ENCODE measurements around the gene AP1AR.

DNA sequence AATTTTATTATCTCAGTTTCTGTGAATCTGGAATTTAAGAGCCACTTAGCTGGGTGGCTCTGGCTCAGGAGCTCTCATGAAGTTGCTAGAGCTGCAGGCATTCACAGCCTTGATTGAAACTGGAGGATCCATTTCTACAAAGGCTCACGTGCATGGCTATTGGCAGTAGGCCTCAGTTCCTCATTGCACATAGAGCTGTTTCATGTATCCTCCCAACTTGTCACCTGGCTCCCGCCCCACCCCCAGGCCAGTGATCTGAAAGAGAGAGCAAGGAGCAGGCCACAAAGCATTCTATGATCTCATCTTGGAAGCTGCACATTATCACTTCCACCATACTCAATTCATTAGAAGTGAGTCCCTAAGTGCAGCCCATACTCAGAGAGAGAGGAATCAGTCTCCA, 18.5 kb upstream of the AP1AR start:
- TF ChIP-seq, protein P1, sequence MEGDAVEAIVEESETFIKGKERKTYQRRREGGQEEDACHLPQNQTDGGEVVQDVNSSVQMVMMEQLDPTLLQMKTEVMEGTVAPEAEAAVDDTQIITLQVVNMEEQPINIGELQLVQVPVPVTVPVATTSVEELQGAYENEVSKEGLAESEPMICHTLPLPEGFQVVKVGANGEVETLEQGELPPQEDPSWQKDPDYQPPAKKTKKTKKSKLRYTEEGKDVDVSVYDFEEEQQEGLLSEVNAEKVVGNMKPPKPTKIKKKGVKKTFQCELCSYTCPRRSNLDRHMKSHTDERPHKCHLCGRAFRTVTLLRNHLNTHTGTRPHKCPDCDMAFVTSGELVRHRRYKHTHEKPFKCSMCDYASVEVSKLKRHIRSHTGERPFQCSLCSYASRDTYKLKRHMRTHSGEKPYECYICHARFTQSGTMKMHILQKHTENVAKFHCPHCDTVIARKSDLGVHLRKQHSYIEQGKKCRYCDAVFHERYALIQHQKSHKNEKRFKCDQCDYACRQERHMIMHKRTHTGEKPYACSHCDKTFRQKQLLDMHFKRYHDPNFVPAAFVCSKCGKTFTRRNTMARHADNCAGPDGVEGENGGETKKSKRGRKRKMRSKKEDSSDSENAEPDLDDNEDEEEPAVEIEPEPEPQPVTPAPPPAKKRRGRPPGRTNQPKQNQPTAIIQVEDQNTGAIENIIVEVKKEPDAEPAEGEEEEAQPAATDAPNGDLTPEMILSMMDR (conservative IDR thresholded peaks at IDR 0.05; ENCODE audit: low read depth, low read length) = no peak
- TF ChIP-seq BHLHE40 (IDR thresholded peaks at IDR 0.05; ENCODE audit: low read depth, low read length) = no peak
- TF ChIP-seq, protein P2, sequence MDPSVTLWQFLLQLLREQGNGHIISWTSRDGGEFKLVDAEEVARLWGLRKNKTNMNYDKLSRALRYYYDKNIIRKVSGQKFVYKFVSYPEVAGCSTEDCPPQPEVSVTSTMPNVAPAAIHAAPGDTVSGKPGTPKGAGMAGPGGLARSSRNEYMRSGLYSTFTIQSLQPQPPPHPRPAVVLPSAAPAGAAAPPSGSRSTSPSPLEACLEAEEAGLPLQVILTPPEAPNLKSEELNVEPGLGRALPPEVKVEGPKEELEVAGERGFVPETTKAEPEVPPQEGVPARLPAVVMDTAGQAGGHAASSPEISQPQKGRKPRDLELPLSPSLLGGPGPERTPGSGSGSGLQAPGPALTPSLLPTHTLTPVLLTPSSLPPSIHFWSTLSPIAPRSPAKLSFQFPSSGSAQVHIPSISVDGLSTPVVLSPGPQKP (IDR thresholded peaks at IDR 0.05; ENCODE audit: borderline replicate concordance, low read depth, low read length) = no peak
- TF ChIP-seq MXI1 (IDR thresholded peaks at IDR 0.05; ENCODE audit: borderline replicate concordance, low read depth, low read length) = no peak
- TF ChIP-seq POLR2A (IDR thresholded peaks at IDR 0.05; ENCODE audit: low read depth, low read length) = no peak
- no peak for TF ChIP-seq CHD1 (IDR thresholded peaks at IDR 0.05; ENCODE audit: low read depth, low read length)
- TF ChIP-seq, protein P3, sequence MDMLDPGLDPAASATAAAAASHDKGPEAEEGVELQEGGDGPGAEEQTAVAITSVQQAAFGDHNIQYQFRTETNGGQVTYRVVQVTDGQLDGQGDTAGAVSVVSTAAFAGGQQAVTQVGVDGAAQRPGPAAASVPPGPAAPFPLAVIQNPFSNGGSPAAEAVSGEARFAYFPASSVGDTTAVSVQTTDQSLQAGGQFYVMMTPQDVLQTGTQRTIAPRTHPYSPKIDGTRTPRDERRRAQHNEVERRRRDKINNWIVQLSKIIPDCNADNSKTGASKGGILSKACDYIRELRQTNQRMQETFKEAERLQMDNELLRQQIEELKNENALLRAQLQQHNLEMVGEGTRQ (IDR thresholded peaks at IDR 0.05; ENCODE audit: low read depth, low read length) = no peak
- no peak for TF ChIP-seq MAZ (IDR thresholded peaks at IDR 0.05; ENCODE audit: borderline replicate concordance, low read depth, low read length)
- no peak for TF ChIP-seq RFX5 (IDR thresholded peaks at IDR 0.05; ENCODE audit: low read depth, low read length)

Data from IMR-90 (cell line).